Caco-2 (cell line): ENCODE results near the gene UHRF2. TPM values are rescaled to one million over a fixed set of nuclear protein-coding genes. Genes with fewer than 3 reads are reported as not detected.
A peak's percentile ranks its signal among the peaks of the same experiment; 100 is the strongest.

Experiments used
- BruUV-seq: library from RNA; stranded (reverse); fragments of 400-500 nt; replicated peaks from 2 replicates; lab custom pipeline; 2021; lab: Mats Ljungman, UMichigan
- CTCF ChIA-PET: fragments of 300-600 bp; sonication (Branson Sonifier 250); formaldehyde crosslinking; loops from one replicate; lab custom pipeline; 2022; ENCODE audit warnings: antibody characterized with exemption; lab: Charles Lee
- POLR2A ChIA-PET: fragments of 300-600 bp; sonication (Branson Sonifier 250); formaldehyde crosslinking; loops from one replicate; lab custom pipeline; 2022; ENCODE audit warnings: antibody characterized with exemption; lab: Charles Lee
- DNase-seq, 2 experiments: peaks; one replicate each; pipeline versions ENCODE4 v3.0.0 to v3.0.0-alpha.2; 2020 to 2022
- H3K27me3 ChIP-seq: replicated peaks from 2 replicates; pipeline ENCODE4 v1.6.0; 2011; ENCODE audit warnings: low read length; ENCODE audit not compliant: control insufficient read depth, insufficient read depth
- H3K36me3 ChIP-seq: 2 replicates; pipeline ENCODE4 v1.5.1; 2011; ENCODE audit warnings: low read length; ENCODE audit not compliant: control insufficient read depth, insufficient read depth
- H3K4me1 ChIP-seq: fragments of 250-450 bp; sonication (Bioruptor Pico); 2 replicates; pipeline ENCODE4 v1.5.1; 2020; ENCODE audit warnings: mild to moderate bottlenecking
- H3K4me3 ChIP-seq: 2 replicates; pipeline ENCODE4 v1.5.1; 2011; ENCODE audit warnings: low read depth, mild to moderate bottlenecking, control low read depth, low read length
- H3K9me3 ChIP-seq: fragments of 250-450 bp; sonication (Bioruptor Pico); 2 replicates; pipeline ENCODE4 v1.5.1; 2020; ENCODE audit warnings: mild to moderate bottlenecking, moderate library complexity
- H3K27ac Mint-ChIP-seq: one replicate; pipeline ENCODE4 v1.8.0; 2022; ENCODE audit warnings: mixed read lengths; ENCODE audit not compliant: unreplicated experiment
- H3K27me3 Mint-ChIP-seq: one replicate; pipeline ENCODE4 v1.8.0; 2022; ENCODE audit warnings: mixed read lengths; ENCODE audit not compliant: insufficient read depth, unreplicated experiment
- H3K36me3 Mint-ChIP-seq: one replicate; pipeline ENCODE4 v1.8.0; 2022; ENCODE audit warnings: mild to moderate bottlenecking, mixed read lengths; ENCODE audit not compliant: insufficient read depth, unreplicated experiment
- H3K4me1 Mint-ChIP-seq: one replicate; pipeline ENCODE4 v1.8.0; 2022; ENCODE audit warnings: low read depth, mixed read lengths; ENCODE audit not compliant: unreplicated experiment
- H3K4me3 Mint-ChIP-seq: one replicate; pipeline ENCODE4 v1.8.0; 2022; ENCODE audit warnings: mild to moderate bottlenecking, moderate library complexity, mixed read lengths; ENCODE audit not compliant: unreplicated experiment
- H3K9me3 Mint-ChIP-seq: one replicate; pipeline ENCODE4 v1.8.0; 2022; ENCODE audit warnings: mixed read lengths; ENCODE audit not compliant: unreplicated experiment
- CTCF ChIP-seq, 2 experiments: fragments of 200-600 bp in 1 of 2; IDR thresholded peaks; 1 replicate in 1 of 2; 2 replicates in 1 of 2; pipeline versions ENCODE4 v1.5.1 to v1.8.0; 2011 to 2022; ENCODE audit warnings: antibody characterized with exemption in 1 of 2, control low read depth in 1 of 2, inconsistent platforms in 1 of 2, low read depth in 1 of 2, low read length in 1 of 2, mild to moderate bottlenecking in 1 of 2, moderate library complexity in 1 of 2; ENCODE audit not compliant: insufficient read depth in 1 of 2, severe bottlenecking in 1 of 2, unreplicated experiment in 1 of 2
- intact Hi-C: fragments of 100-400 bp; cut with micrococcal nuclease; formaldehyde crosslinking; loops from one replicate; pipeline ENCODE4 v1.10.0; 2022; ENCODE audit not compliant: unreplicated experiment
- total RNA-seq: library from RNA; stranded (reverse); gene quantifications from 2 replicates; pipeline ENCODE4 v1.2.3, GENCODE V29; 2022

Gene UHRF2
- total RNA-seq, 1 experiment from 2014 or later = 38.1 TPM

- no peak for TF ChIP-seq CTCF (IDR thresholded peaks at IDR 0.05; ENCODE audit: insufficient read depth in 1 of 2, low read depth in 1 of 2, low read length in 1 of 2, severe bottlenecking in 1 of 2, unreplicated experiment in 1 of 2)
- intact Hi-C loops = loop anchor here (10.0 kb wide), 1 partner anchor 75 kb away; no protein-coding TSS in a partner anchor
- no TSS peak for BruUV-seq
These were observed 3.2 kb upstream of the UHRF2 start for GRCh38 chr9:6409811-6410210.

GRCh38 chr9:6410633-6411032 is 2.4 kb upstream of the UHRF2 start:
- TF ChIP-seq CTCF (IDR thresholded peaks at IDR 0.05; ENCODE audit: insufficient read depth in 1 of 2, low read depth in 1 of 2, low read length in 1 of 2, severe bottlenecking in 1 of 2, unreplicated experiment in 1 of 2) = no peak
- Mint-ChIP-seq H3K36me3 (no peaks in the 10 kb centered on the region), H3K27ac (no peak overlapping the region), H3K4me3 (no peak overlapping the region), H3K9me3 (no peaks in the 10 kb centered on the region), H3K4me1 (no peaks in the 10 kb centered on the region), H3K27me3 (no peaks in the 10 kb centered on the region)
- BruUV-seq = no TSS peak
- DNase-seq = no peak
- H3K9me3 ChIP-seq = no peaks in the 10 kb centered on the region
- ChIA-PET CTCF (no interaction called here), POLR2A (no interaction called here)
- intact Hi-C loops = loop anchor here (10.0 kb wide), 1 partner anchor 74 kb away; no protein-coding TSS in a partner anchor
- no peak overlapping the region for H3K4me3 ChIP-seq
- H3K4me1 ChIP-seq = peaks cover 8% of the 10 kb centered on the region; the same call in 1 of the 2 replicates
- H3K36me3 ChIP-seq = no peaks in the 10 kb centered on the region
- H3K27me3 ChIP-seq = no peaks in the 10 kb centered on the region

More at GRCh38 chr9:6409811-6410210, 3.2 kb upstream of the UHRF2 start:
- Histone ChIP-seq H3K4me1 (peaks cover 4% of the 10 kb centered on the region; the same call in 1 of the 2 replicates), H3K27me3 (no peaks in the 10 kb centered on the region), H3K36me3 (no peaks in the 10 kb centered on the region), H3K9me3 (no peaks in the 10 kb centered on the region), H3K4me3 (no peak overlapping the region)
- Mint-ChIP-seq H3K27me3 (no peaks in the 10 kb centered on the region), H3K27ac (no peak overlapping the region), H3K36me3 (no peaks in the 10 kb centered on the region), H3K4me1 (no peaks in the 10 kb centered on the region), H3K9me3 (no peaks in the 10 kb centered on the region), H3K4me3 (no peak overlapping the region)
- ChIA-PET POLR2A (no interaction called here), CTCF (no interaction called here)
- no peak for DNase-seq

GRCh38 chr9:6413365-6414246 is 607 bp downstream of the UHRF2 start:
- H3K36me3 Mint-ChIP-seq = peaks cover 7% of the 10 kb centered on the region
- TF ChIP-seq CTCF (IDR thresholded peaks at IDR 0.05; ENCODE audit: insufficient read depth in 1 of 2, low read depth in 1 of 2, low read length in 1 of 2, severe bottlenecking in 1 of 2, unreplicated experiment in 1 of 2) = no peak
- H3K4me3 ChIP-seq = peak overlapping the region; percentile 87
- CTCF ChIA-PET = interaction anchor here (1.0 to 1.2 kb wide), 2 partner anchors 58 to 82 kb away, joined by 3 to 4 read pairs; no protein-coding TSS in a partner anchor
- H3K4me3 Mint-ChIP-seq = peak overlapping the region; percentile 90
- DNase-seq = peak; percentile 34 to 53
- POLR2A ChIA-PET = interaction anchor here (0.5 to 0.9 kb wide), 5 partner anchors 46 to 339 kb away, joined by 3 to 4 read pairs (median 3); no protein-coding TSS in a partner anchor
- H3K27me3 ChIP-seq = no peaks in the 10 kb centered on the region
- H3K4me1 Mint-ChIP-seq = no peaks in the 10 kb centered on the region
- no peaks in the 10 kb centered on the region for H3K27me3 Mint-ChIP-seq
- intact Hi-C loops = loop anchor here (10.0 kb wide), 1 partner anchor 71 kb away; no protein-coding TSS in a partner anchor
- BruUV-seq = no TSS peak
- no peaks in the 10 kb centered on the region for H3K9me3 Mint-ChIP-seq
- H3K9me3 ChIP-seq = no peaks in the 10 kb centered on the region
- peaks cover 8% of the 10 kb centered on the region; the same call in 1 of the 2 replicates for H3K4me1 ChIP-seq
- no peaks in the 10 kb centered on the region for H3K36me3 ChIP-seq
- H3K27ac Mint-ChIP-seq = no peak overlapping the region
